K562 (cell line): ENCODE results near the gene TESK2. TPM values are rescaled to one million over a fixed set of nuclear protein-coding genes. Genes with fewer than 3 reads are reported as not detected.

ENCODE experiments used
- ARNT ChIP-seq, 2 experiments: fragments of 450-650 bp; IDR thresholded peaks; 2 replicates each; pipeline ENCODE4 v1.6.1; 2016; ENCODE audit warnings: mild to moderate bottlenecking in 1 of 2
- CXXC5 ChIP-seq: fragments of 250-450 bp; sonication (Bioruptor Pico); IDR thresholded peaks from 2 replicates; pipeline ENCODE4 v1.8.0; 2022; ENCODE audit warnings: inconsistent platforms, mild to moderate bottlenecking, moderate library complexity
- GABPA ChIP-seq: fragments of 200-800 bp; sonication (Bioruptor generic); conservative IDR thresholded peaks from 2 replicates; pipeline ENCODE4 v1.6.1; 2016; ENCODE audit warnings: low read depth, missing genetic modification characterization, missing compliant biosample characterization
- GTF2A2 ChIP-seq: IDR thresholded peaks from 2 replicates; pipeline ENCODE4 v1.6.1; 2016; ENCODE audit warnings: mild to moderate bottlenecking, missing genetic modification characterization, missing compliant biosample characterization
- HMBOX1 ChIP-seq: sonication (generic); IDR thresholded peaks from 2 replicates; pipeline ENCODE4 v1.6.1; 2016
- PCBP2 ChIP-seq: fragments of 200-400 bp; formaldehyde crosslinking; IDR thresholded peaks from 2 replicates; pipeline ENCODE4 v1.6.1; 2018; ENCODE audit warnings: low read length, low read depth, mild to moderate bottlenecking, moderate library complexity; ENCODE audit not compliant: poor library complexity, severe bottlenecking
- PHB2 ChIP-seq: fragments of 450-650 bp; IDR thresholded peaks from 2 replicates; pipeline ENCODE4 v1.6.1; 2017; ENCODE audit warnings: low read depth
- SAFB2 ChIP-seq: fragments of 200-400 bp; formaldehyde crosslinking; IDR thresholded peaks from 2 replicates; pipeline ENCODE4 v1.6.1; 2018; ENCODE audit warnings: borderline replicate concordance, low read length, low read depth, moderate library complexity; ENCODE audit not compliant: severe bottlenecking
- SMARCC2 ChIP-seq: fragments of 450-650 bp; IDR thresholded peaks from 2 replicates; pipeline ENCODE4 v1.6.1; 2017; ENCODE audit warnings: antibody characterized with exemption, moderate library complexity, mild to moderate bottlenecking, low read depth
- ZNF134 ChIP-seq: fragments of 250-450 bp; sonication (Bioruptor Pico); conservative IDR thresholded peaks from 2 replicates; pipeline ENCODE4 v1.4.0; 2020
- ZNF764 ChIP-seq: fragments of 250-450 bp; sonication (Bioruptor Pico); IDR thresholded peaks from 2 replicates; pipeline ENCODE4 v1.4.0; 2020; ENCODE audit warnings: low read depth, mild to moderate bottlenecking, moderate library complexity
- ZNF778 ChIP-seq: fragments of 450-650 bp; formaldehyde crosslinking; IDR thresholded peaks from 2 replicates; pipeline ENCODE4 v1.4.0; 2020; ENCODE audit warnings: mild to moderate bottlenecking, moderate library complexity
- polyA plus RNA-seq, 8 experiments: library from polyadenylated mRNA; depleted of rRNA in 4 of 8; stranded (reverse) in 5 of 8; unstranded in 3 of 8; fragments of >200 nt; fragmentation: Nextera tagmentation in 2 of 8; fragmentation: Illumina TruSeq in 1 of 8; extraction: Ambion mirVana in 2 of 8; extraction: Trizol in 1 of 8; gene quantifications; 2 replicates each; pipeline versions ENCODE4 v1.2.1 to v1.2.3, GENCODE V29; 2011 to 2014; ENCODE audit warnings: inconsistent platforms in 1 of 8, missing spikeins in 1 of 8
- total RNA-seq, 7 experiments: library from RNA; depleted of rRNA in 6 of 7; stranded (reverse); fragments of >200 nt in 6 of 7; fragmentation: Illumina TruSeq in 2 of 7; extraction: Trizol in 2 of 7; gene quantifications; 2 replicates each; pipeline versions ENCODE4 v1.2.1 to v1.2.3, GENCODE V29; 2011 to 2021; ENCODE audit warnings: low replicate concordance in 1 of 7
- TF ChIP-seq, protein P1 (sequence below): fragments of 450-650 bp; IDR thresholded peaks from 2 replicates; pipeline ENCODE4 v1.6.1; 2016; ENCODE audit warnings: mild to moderate bottlenecking, moderate library complexity
- TF ChIP-seq, protein P2 (sequence below): fragments of 250-450 bp; sonication (Bioruptor Pico); IDR thresholded peaks from 2 replicates; pipeline ENCODE4 v1.5.1; 2021; ENCODE audit warnings: mild to moderate bottlenecking

TESK2 gene
- total and polyA plus RNA-seq, 9 of the 15 experiments (the other 6 are each of a cell fraction or from before 2014, with no cell fraction given): 1.6 to 5.3 (median 3.7) TPM

DNA sequence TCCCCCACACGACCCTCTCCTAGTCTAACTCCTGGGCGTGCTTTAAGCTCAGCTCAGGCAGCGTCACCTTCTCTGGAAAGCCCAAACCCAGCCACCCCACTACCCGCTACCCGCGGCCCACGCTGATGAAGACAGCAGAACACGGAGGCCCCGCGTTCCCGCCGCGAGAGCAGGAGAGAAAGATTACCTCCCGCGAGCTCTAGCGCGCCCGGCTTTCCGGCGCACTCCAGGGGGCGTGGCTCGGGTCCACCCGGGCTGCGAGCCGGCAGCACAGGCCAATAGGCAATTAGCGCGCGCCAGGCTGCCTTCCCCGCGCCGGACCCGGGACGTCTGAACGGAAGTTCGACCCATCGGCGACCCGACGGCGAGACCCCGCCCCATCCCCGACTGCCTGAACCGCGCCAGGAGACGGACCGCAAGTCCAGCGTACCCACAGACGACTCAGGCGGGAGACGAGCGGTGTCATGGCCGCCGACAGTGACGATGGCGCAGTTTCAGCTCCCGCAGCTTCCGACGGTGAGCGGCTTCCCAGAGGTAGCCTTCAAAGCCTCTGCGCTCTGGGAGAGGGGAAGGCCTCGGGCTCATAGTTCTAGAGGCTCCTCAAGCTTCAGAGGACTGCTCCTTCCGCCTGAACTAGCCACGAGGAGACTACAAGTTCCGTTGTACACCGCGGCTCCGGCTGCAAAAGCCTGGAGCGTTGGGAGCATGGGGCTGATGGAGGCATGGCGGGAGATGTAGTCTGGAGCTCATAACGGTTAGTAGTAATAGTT is 151.0 kb downstream of the TESK2 start, which contains the start of the genes MUTYH and TOE1 (continued):
- TF ChIP-seq CXXC5 (CRISPR knock-in tag) (peak; percentile 96), ZNF134 (no peak), GTF2A2 (no peak), SMARCC2 (no peak), ARNT (IDR thresholded peaks at IDR 0.05) (peak in 1 of 2 experiments; percentile 50; a peak in 1 of 4 replicates), SAFB2 (no peak), GABPA (tag) (peak; percentile 89), PHB2 (no peak), ZNF778 (CRISPR knock-in tag) (no peak), ZNF764 (no peak), HMBOX1 (no peak), PCBP2 (no peak)
- TF ChIP-seq, protein P1, sequence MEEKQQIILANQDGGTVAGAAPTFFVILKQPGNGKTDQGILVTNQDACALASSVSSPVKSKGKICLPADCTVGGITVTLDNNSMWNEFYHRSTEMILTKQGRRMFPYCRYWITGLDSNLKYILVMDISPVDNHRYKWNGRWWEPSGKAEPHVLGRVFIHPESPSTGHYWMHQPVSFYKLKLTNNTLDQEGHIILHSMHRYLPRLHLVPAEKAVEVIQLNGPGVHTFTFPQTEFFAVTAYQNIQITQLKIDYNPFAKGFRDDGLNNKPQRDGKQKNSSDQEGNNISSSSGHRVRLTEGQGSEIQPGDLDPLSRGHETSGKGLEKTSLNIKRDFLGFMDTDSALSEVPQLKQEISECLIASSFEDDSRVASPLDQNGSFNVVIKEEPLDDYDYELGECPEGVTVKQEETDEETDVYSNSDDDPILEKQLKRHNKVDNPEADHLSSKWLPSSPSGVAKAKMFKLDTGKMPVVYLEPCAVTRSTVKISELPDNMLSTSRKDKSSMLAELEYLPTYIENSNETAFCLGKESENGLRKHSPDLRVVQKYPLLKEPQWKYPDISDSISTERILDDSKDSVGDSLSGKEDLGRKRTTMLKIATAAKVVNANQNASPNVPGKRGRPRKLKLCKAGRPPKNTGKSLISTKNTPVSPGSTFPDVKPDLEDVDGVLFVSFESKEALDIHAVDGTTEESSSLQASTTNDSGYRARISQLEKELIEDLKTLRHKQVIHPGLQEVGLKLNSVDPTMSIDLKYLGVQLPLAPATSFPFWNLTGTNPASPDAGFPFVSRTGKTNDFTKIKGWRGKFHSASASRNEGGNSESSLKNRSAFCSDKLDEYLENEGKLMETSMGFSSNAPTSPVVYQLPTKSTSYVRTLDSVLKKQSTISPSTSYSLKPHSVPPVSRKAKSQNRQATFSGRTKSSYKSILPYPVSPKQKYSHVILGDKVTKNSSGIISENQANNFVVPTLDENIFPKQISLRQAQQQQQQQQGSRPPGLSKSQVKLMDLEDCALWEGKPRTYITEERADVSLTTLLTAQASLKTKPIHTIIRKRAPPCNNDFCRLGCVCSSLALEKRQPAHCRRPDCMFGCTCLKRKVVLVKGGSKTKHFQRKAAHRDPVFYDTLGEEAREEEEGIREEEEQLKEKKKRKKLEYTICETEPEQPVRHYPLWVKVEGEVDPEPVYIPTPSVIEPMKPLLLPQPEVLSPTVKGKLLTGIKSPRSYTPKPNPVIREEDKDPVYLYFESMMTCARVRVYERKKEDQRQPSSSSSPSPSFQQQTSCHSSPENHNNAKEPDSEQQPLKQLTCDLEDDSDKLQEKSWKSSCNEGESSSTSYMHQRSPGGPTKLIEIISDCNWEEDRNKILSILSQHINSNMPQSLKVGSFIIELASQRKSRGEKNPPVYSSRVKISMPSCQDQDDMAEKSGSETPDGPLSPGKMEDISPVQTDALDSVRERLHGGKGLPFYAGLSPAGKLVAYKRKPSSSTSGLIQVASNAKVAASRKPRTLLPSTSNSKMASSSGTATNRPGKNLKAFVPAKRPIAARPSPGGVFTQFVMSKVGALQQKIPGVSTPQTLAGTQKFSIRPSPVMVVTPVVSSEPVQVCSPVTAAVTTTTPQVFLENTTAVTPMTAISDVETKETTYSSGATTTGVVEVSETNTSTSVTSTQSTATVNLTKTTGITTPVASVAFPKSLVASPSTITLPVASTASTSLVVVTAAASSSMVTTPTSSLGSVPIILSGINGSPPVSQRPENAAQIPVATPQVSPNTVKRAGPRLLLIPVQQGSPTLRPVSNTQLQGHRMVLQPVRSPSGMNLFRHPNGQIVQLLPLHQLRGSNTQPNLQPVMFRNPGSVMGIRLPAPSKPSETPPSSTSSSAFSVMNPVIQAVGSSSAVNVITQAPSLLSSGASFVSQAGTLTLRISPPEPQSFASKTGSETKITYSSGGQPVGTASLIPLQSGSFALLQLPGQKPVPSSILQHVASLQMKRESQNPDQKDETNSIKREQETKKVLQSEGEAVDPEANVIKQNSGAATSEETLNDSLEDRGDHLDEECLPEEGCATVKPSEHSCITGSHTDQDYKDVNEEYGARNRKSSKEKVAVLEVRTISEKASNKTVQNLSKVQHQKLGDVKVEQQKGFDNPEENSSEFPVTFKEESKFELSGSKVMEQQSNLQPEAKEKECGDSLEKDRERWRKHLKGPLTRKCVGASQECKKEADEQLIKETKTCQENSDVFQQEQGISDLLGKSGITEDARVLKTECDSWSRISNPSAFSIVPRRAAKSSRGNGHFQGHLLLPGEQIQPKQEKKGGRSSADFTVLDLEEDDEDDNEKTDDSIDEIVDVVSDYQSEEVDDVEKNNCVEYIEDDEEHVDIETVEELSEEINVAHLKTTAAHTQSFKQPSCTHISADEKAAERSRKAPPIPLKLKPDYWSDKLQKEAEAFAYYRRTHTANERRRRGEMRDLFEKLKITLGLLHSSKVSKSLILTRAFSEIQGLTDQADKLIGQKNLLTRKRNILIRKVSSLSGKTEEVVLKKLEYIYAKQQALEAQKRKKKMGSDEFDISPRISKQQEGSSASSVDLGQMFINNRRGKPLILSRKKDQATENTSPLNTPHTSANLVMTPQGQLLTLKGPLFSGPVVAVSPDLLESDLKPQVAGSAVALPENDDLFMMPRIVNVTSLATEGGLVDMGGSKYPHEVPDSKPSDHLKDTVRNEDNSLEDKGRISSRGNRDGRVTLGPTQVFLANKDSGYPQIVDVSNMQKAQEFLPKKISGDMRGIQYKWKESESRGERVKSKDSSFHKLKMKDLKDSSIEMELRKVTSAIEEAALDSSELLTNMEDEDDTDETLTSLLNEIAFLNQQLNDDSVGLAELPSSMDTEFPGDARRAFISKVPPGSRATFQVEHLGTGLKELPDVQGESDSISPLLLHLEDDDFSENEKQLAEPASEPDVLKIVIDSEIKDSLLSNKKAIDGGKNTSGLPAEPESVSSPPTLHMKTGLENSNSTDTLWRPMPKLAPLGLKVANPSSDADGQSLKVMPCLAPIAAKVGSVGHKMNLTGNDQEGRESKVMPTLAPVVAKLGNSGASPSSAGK: peak; percentile 96
- TF ChIP-seq, protein P2, sequence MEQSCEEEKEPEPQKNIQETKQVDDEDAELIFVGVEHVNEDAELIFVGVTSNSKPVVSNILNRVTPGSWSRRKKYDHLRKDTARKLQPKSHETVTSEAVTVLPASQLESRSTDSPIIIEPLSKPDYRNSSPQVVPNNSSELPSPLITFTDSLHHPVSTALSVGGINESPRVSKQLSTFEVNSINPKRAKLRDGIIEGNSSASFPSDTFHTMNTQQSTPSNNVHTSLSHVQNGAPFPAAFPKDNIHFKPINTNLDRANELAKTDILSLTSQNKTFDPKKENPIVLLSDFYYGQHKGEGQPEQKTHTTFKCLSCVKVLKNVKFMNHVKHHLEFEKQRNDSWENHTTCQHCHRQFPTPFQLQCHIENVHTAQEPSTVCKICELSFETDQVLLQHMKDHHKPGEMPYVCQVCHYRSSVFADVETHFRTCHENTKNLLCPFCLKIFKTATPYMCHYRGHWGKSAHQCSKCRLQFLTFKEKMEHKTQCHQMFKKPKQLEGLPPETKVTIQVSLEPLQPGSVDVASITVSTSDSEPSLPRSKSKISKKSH: no peak
